ENCODE data around the gene PRM1. TPM values are rescaled to one million over a fixed set of nuclear protein-coding genes. Genes with fewer than 3 reads are reported as not detected.

The PRM1 gene
- polyA plus RNA-seq, 2 of the 4 experiments (the other 2 are of a cell fraction) = not detected

GRCh38 chr16:11249233-11250061, 31.7 kb downstream of the PRM1 start:
- WGBS (ENCODE audit: missing lambda C conversion rate) = 84% methylated on average over 60 of the region's 63 CpGs
- ATAC-seq = no peak
- no peak for DNase-seq (ENCODE audit: low read depth in 1 of 2, low spot score in 1 of 2)
- no peak overlapping the region for H3K4me3 ChIP-seq
- ChIA-PET CTCF (interaction anchor here (1.0 kb wide), 1 partner anchor 285 kb away, joined by 4 read pairs; no protein-coding TSS in a partner anchor), POLR2A (no interaction called here)
- no peak for FAIRE-seq
- H3K27ac ChIP-seq = no peak overlapping the region
- no peak for TF ChIP-seq MYC (IDR thresholded peaks at IDR 0.05; ENCODE audit: borderline replicate concordance, low read length)
- TF ChIP-seq POLR2A (IDR thresholded peaks at IDR 0.05; ENCODE audit: low read length) = no peak
- no peak for TF ChIP-seq CHD4 (IDR thresholded peaks at IDR 0.05; ENCODE audit: borderline replicate concordance)
- no peak for TF ChIP-seq JUN (IDR thresholded peaks at IDR 0.05)
- TF ChIP-seq RARB (CRISPR knock-in tag; IDR thresholded peaks at IDR 0.05) = no peak
- no peak for TF ChIP-seq RAD21 (conservative IDR thresholded peaks at IDR 0.05 in 1 of 2, IDR thresholded peaks at IDR 0.05 in 1 of 2)
- TF ChIP-seq KDM1A (IDR thresholded peaks at IDR 0.05; ENCODE audit: low read depth) = no peak
- TF ChIP-seq ZNF302 (CRISPR knock-in tag; IDR thresholded peaks at IDR 0.05) = no peak
- TF ChIP-seq PHF8 (IDR thresholded peaks at IDR 0.05; ENCODE audit: borderline replicate concordance, low read depth) = no peak
- TF ChIP-seq NPAS2 (CRISPR knock-in tag; IDR thresholded peaks at IDR 0.05; ENCODE audit: borderline replicate concordance) = no peak
- TF ChIP-seq SREBF2 (IDR thresholded peaks at IDR 0.05) = no peak
- no peak for TF ChIP-seq HOXA7 (CRISPR knock-in tag; IDR thresholded peaks at IDR 0.05)
- no peak for TF ChIP-seq ZC3H11A (IDR thresholded peaks at IDR 0.05)
- no peak for TF ChIP-seq SMC3 (IDR thresholded peaks at IDR 0.05)
- TF ChIP-seq HES2 (IDR thresholded peaks at IDR 0.05) = no peak
- no peak for TF ChIP-seq CBX8 (IDR thresholded peaks at IDR 0.05)
- TF ChIP-seq CHD2 (IDR thresholded peaks at IDR 0.05; ENCODE audit: low read length, partially characterized antibody) = no peak
- H3K9me3 ChIP-seq = no peaks in the 10 kb centered on the region
- no peak overlapping the region for H3K4me2 ChIP-seq
- H3K4me1 ChIP-seq = no peaks in the 10 kb centered on the region

GRCh38 chr16:11248133-11248532, 33.0 kb downstream of the PRM1 start:
- FAIRE-seq (no peak), DNase-seq (ENCODE audit: low read depth in 1 of 2, low spot score in 1 of 2) (no peak), ATAC-seq (no peak)
- H3K4me2 ChIP-seq = no peak overlapping the region
- no peak overlapping the region for H3K4me3 ChIP-seq
- no peak overlapping the region for H3K27ac ChIP-seq
- H3K4me1 ChIP-seq = no peaks in the 10 kb centered on the region
- POLR2A ChIA-PET = no interaction called here
- no peak for TF ChIP-seq FOXS1 (CRISPR knock-in tag; IDR thresholded peaks at IDR 0.05)
- no peak for TF ChIP-seq MYC (IDR thresholded peaks at IDR 0.05; ENCODE audit: borderline replicate concordance, low read length)
- no peak for TF ChIP-seq HOXA7 (CRISPR knock-in tag; IDR thresholded peaks at IDR 0.05)
- no peak for TF ChIP-seq ZNF302 (CRISPR knock-in tag; IDR thresholded peaks at IDR 0.05)
- no peak for TF ChIP-seq JUNB (IDR thresholded peaks at IDR 0.05)
- no peak for TF ChIP-seq BHLHE40 (IDR thresholded peaks at IDR 0.05; ENCODE audit: low read depth, low read length)
- TF ChIP-seq ZFP36 (IDR thresholded peaks at IDR 0.05; ENCODE audit: borderline replicate concordance, partially characterized antibody) = no peak
- TF ChIP-seq CBX2 (IDR thresholded peaks at IDR 0.05; ENCODE audit: borderline replicate concordance, low read depth) = no peak
- TF ChIP-seq POLR2A (IDR thresholded peaks at IDR 0.05; ENCODE audit: low read length) = no peak
- no peak for TF ChIP-seq RCOR1 (IDR thresholded peaks at IDR 0.05; ENCODE audit: low read depth, low read length)
- TF ChIP-seq EHF (CRISPR knock-in tag; IDR thresholded peaks at IDR 0.05) = no peak
- TF ChIP-seq SMC3 (IDR thresholded peaks at IDR 0.05) = no peak
- TF ChIP-seq REST (IDR thresholded peaks at IDR 0.05) = no peak
- no peak for TF ChIP-seq HES2 (IDR thresholded peaks at IDR 0.05)
- no peaks in the 10 kb centered on the region for H3K9me3 ChIP-seq
- CTCF ChIA-PET = interaction anchor here (0.8 to 3.7 kb wide), 5 partner anchors 10 to 294 kb away, joined by 4 to 13 read pairs (median 6); no protein-coding TSS in a partner anchor
- 71% methylated on average over 8 of the region's 8 CpGs for WGBS (ENCODE audit: missing lambda C conversion rate)
